ENCODE measurements around the gene ZNF726. TPM values are rescaled to one million over a fixed set of nuclear protein-coding genes. Genes with fewer than 3 reads are reported as not detected.
"Not testable (repeated sequence)": the region's sequence is repeated elsewhere in the genome, so short reads cannot be mapped to it uniquely, and the experiment has no call there.

Gene ZNF726
- total RNA-seq = 13.3 TPM

GRCh38 chr19:23914402-23915286, at the start of gene ZNF726:
TSS of gene ZNF726 (plus strand) at chr19:23914886. CDS start at chr19:23914995, 109 bp downstream.
- DNase-seq = peak; percentile 83

- no peak for DNase-seq
Measured at GRCh38 chr19:23867895-23868294, 46.8 kb upstream of the ZNF726 start.

GRCh38 chr19:23868630-23869029, 46.1 kb upstream of the ZNF726 start:
- DNase-seq = no peak

GRCh38 chr19:23872282-23872919, 42.3 kb upstream of the ZNF726 start:
- no peak for DNase-seq

- DNase-seq = no peak
Measured at GRCh38 chr19:23876261-23876660, 38.4 kb upstream of the ZNF726 start.

- DNase-seq = not testable (repeated sequence)
Measured at GRCh38 chr19:23876756-23877155, 37.9 kb upstream of the ZNF726 start.

GRCh38 chr19:23882493-23882892, 32.2 kb upstream of the ZNF726 start:
- DNase-seq = no peak

GRCh38 chr19:23884363-23884762, 30.3 kb upstream of the ZNF726 start:
- no peak for DNase-seq

GRCh38 chr19:23887642-23888041, 27.0 kb upstream of the ZNF726 start:
- no peak for DNase-seq

GRCh38 chr19:23896096-23896495, 18.6 kb upstream of the ZNF726 start:
- not testable (repeated sequence) for DNase-seq

GRCh38 chr19:23896912-23897311, 17.8 kb upstream of the ZNF726 start:
- no peak for DNase-seq

GRCh38 chr19:23901360-23901759, 13.3 kb upstream of the ZNF726 start:
- no peak for DNase-seq

- DNase-seq = no peak
Measured at GRCh38 chr19:23904406-23904805, 10.3 kb upstream of the ZNF726 start.

GRCh38 chr19:23905771-23906170, 8.9 kb upstream of the ZNF726 start:
- DNase-seq = no peak

- DNase-seq = no peak
Measured at GRCh38 chr19:23906835-23907234, 7.9 kb upstream of the ZNF726 start.

GRCh38 chr19:23908165-23908564, 6.5 kb upstream of the ZNF726 start:
- no peak for DNase-seq

GRCh38 chr19:23909222-23909621, 5.5 kb upstream of the ZNF726 start:
- DNase-seq = no peak

- DNase-seq = no peak
Measured at GRCh38 chr19:23913931-23914330, 755 bp upstream of the ZNF726 start.

GRCh38 chr19:23916991-23917390, 2.3 kb downstream of the ZNF726 start:
- no peak for DNase-seq

GRCh38 chr19:23917856-23918255, 3.2 kb downstream of the ZNF726 start:
- DNase-seq = no peak

- DNase-seq = no peak
Measured at GRCh38 chr19:23925285-23925684, 10.6 kb downstream of the ZNF726 start.

GRCh38 chr19:23932878-23933277, 18.2 kb downstream of the ZNF726 start:
- DNase-seq = no peak

GRCh38 chr19:23937031-23937430, 22.3 kb downstream of the ZNF726 start:
- DNase-seq = not testable (repeated sequence)

- DNase-seq = no peak
Measured at GRCh38 chr19:23943411-23943810, 28.7 kb downstream of the ZNF726 start.

Measured in occipital lobe (tissue), 2 donors.